ENCODE measurements around the gene TGFBR2.

GRCh38 chr3:30672959-30673358, 66.6 kb downstream of the TGFBR2 start:
- TF ChIP-seq CTCF (IDR thresholded peaks at IDR 0.05; ENCODE audit: insufficient read depth, low read length, poor library complexity, severe bottlenecking) (no peak), EZH2phosphoT487 (conservative IDR thresholded peaks at IDR 0.05; ENCODE audit: low read length) (no peak)

Data from SU-DHL-6 (cell line).